IPS-NIHi11 (cell line): ENCODE measurements around the gene SLC25A21.
"Not testable (repeated sequence)": the region's sequence is repeated elsewhere in the genome, so short reads cannot be mapped to it uniquely, and the experiment has no call there.

ENCODE experiments used
- DNase-seq: peaks from one replicate; pipeline ENCODE4 v3.0.0; 2012; ENCODE audit warnings: mixed read lengths, low spot score

The SLC25A21 gene

DNA sequence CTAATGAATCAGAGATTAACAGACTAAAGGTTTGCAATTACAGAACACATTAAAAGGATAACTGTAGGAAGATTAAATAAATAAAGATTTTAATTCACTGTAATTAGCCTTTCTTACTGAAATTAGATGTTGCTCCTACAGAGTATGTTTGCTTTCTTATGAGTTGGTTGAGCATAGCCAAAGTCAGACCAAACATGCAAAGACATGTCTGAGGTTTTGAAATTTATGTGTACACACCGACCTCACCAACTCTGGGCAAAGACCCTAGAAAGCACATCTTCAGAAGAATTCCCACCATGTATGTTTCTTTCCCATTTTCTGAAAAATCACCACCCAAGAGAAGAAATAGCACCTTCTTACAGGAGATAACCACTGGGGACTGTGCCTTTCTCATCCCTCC, 351.5 kb downstream of the SLC25A21 start:
- DNase-seq = no peak

DNA sequence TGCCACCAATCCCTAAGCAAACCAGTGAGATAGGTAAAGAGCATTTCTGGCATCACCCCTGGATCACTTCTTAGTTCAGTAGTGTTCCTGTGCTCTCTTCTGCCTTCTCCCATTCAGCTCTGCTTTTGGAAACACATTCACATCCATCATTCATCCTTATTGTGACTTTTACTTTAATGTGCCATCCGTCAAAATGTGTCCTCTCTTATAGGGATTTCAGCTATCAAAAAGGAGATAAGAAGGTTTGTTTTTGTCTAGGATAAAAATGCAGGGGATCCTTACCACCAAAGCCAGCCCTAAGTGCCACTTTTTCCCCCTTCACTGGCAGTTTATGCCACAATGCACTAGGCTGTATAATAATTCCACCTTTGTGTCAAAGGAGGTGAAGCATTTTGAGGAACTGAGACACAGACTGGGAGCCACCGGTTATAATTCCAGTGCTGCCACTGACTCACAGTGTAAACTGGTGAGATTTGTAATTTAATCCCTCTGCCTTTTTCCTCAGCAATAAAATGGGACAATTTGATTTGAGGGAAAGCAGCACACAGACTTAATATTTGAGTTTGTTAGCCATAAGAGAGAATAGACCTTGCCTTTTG, 352.2 kb downstream of the SLC25A21 start:
- no peak for DNase-seq

- DNase-seq = no peak
These were observed 353.5 kb downstream of the SLC25A21 start for GRCh38 chr14:36818794-36819384.

GRCh38 chr14:36818246-36818645, 354.2 kb downstream of the SLC25A21 start:
- DNase-seq = no peak

GRCh38 chr14:36817071-36817930, 355.1 kb downstream of the SLC25A21 start:
- no peak for DNase-seq

GRCh38 chr14:36816481-36816880, 355.9 kb downstream of the SLC25A21 start:
- no peak for DNase-seq

DNA sequence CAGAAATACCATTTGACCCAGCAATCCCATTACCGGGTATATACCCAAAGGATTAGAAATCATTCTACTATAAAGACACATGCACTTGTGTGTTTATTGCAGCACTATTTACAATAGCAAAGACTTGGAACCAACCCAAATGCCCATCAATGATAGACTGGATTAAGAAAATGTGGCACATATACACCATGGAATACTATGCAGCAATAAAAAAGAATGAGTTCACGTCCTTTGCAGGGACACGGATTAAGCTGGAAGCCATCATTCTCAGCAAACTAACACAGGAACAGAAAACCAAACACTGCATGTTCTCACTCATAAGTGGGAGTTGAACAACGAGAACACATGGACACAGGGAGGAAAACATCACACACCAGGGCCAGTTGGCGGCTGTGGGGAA, 357.6 kb downstream of the SLC25A21 start:
- DNase-seq = not testable (repeated sequence)

GRCh38 chr14:36810209-36810608, 362.2 kb downstream of the SLC25A21 start:
- DNase-seq = no peak

GRCh38 chr14:36807727-36808126, 364.7 kb downstream of the SLC25A21 start:
- DNase-seq = no peak

DNA sequence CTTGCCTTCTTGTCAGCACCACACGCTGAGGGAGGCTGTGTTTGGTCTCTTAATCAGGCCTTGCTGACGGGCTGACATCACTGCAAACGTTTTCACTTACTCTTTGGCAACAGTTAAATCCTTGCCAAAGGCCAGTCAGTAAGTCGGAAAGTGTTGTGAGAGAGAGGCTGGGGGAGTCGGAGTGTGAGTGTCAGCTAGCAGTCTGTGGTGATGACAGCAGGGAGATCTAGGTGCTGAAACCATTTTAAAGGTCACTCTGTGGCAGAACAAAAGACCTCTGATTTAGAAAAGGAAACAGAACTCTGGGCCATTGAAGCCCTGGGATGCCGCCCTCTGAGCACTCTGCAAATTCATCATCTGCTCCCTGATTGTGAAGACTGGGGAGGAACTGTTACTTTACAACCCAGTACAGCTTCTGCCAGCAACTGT, 367.3 kb downstream of the SLC25A21 start:
- peak; percentile 17 for DNase-seq

DNA sequence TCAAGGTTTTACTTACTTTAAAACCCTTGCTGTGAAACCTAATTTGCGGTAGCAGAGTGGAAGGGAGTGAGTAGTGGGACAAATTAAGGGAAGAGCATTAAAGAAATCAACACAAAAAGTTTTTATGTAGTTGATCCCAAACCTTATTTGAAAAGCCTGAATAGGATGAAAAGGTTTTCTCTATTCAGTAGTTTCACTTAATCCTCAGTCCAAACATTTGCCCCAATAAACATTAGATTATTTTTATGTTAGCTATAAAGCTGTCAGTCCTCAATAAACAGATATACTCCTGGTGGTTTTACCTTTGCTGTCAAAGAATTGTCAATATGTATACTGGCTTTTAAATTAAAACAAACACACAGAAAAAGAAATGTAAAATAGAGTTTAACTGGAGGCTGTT, 374.8 kb downstream of the SLC25A21 start:
- no peak for DNase-seq

DNA sequence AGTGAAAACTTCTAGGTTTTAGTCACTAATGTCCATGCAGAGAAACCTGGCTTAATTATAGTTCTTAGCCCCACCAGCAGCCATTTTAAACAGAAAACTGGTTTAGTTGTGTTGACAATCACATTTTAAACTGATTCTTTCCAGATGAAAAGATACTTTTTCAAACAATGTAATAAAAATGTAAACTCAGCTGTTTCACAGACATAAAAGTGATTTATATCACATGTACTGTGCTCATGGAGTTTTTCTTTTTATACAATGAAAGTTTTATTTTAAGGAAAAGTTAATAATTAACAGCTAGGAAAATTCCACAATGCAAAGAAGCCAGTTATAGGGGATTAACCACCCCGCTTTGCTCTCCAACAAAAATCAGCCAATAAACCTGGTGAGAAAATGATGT, 381.0 kb downstream of the SLC25A21 start:
- no peak for DNase-seq

DNA sequence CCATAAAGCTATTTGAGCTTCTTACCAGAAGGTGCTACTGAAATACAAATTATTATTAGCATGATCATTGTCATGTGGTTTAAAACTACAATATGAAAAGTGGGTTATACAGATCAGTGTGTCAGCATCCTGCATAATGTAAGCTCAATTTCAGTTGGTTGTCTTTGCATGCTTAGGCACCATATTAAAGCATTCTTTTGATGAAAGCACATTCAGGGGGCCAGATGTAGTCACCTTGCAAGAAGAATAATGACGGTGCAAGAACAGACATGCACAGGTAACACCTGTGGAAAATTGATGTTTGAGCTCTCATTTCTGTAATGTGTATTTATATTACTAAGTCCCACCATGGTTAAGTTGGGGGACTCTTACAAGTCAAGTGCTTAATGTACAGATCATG, 386.9 kb downstream of the SLC25A21 start:
- no peak for DNase-seq

GRCh38 chr14:36784541-36784940, 387.9 kb downstream of the SLC25A21 start:
- no peak for DNase-seq

DNA sequence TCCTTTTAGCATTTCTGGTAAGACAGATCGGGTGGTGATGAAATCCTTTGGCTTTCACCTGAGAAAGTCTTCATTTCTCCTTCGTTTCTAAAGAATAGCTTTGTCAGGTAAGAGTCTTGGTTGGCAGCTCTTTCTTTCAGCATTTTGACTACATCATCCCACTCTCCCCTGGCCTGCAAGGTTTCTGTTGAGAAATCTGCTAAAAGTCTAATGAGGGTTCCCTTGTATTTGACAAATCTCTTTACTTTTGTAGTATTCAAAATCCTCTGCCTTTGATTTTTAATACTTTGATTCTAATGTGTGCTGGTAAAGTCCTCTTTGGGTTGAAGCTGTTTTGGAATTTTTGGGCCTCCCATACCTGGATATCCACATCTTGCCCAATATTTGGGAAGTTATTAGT, 390.5 kb downstream of the SLC25A21 start:
- no peak for DNase-seq

DNA sequence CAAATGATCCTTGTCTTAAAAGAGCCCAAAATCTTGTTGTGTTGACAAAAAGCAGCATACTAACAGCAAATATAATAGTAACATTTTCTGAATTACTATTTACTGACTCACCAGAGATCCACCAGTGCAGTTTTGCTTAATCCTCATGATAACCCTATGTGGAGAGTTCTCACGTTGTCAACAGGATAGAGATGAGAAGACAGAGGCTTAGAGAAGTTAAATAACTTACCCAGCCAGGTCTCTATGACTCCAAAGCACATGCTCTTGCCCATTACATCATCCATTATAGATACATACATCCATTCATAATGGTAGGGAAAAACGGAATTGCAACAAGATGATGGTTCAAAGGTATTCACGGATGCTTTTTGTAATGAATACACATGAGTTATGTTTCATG, 398.8 kb downstream of the SLC25A21 start:
- no peak for DNase-seq

- peak; percentile 18 for DNase-seq
These were observed 399.3 kb downstream of the SLC25A21 start for GRCh38 chr14:36773136-36773540.

GRCh38 chr14:36771028-36771640, 401.3 kb downstream of the SLC25A21 start:
- no peak for DNase-seq

DNA sequence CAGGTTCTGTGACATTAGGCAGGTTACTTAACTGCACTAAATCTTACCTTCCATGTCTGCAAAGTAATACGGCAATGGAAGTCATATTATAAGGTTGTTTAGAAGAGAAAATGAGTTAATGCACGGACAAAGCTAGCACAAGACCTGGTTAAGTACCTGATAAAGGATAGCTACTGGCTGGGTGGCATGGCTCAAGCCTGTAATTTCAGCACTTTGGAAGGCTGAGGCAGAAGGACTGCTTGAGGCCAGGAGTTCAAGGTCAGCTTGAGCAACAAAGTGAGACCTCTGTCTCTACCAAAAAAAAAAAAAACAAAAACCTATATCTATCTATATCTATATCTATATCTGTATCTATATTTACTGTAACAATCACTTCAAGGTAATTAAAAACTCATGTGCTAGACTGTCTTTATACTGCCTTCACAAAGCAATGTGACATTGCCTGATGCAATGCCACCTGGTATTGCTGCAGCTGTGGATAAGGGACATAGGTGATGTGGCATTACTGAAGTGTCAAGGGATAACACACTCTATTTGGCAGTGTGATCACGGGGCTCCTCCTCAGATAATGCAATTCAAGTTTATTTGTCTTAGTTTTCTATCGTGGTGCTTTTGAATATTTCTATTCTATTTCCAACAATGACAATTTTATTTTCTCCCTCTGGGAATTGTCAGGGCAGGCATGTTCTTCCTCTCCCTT, 403.6 kb downstream of the SLC25A21 start:
- no peak for DNase-seq

DNA sequence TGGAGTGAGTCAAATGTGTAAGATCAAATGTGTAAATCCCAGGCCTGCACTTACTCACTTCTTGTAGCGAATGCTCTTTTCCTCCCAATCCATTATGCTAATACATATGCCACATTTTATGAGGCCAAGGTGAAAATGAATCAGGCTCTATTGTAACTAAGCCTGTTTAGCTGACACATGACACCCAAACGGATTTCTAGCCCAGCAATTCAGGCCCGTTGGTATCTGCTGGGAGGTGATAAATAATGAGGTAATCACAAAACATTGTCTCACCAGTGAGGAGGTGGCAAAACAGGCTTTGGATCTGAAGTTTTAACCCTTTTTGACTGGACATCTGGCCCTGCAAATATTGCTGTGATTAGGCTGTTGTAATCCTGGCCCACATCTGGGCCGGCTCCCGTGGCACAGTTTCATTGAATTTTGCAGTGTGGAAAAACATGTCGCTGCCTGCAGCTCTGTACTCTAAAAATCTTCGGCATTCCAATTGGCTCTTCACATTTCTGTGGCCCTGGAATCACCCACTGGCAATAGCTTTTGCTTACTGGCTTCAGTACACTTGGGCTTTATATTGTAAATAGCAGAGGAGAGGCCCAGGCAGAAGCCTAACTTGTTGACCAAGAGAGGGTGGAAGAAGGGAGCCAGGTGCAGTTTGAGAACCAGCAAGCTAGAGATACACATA, 404.7 kb downstream of the SLC25A21 start:
- DNase-seq = peak; percentile 42

- DNase-seq = no peak
These were observed 405.4 kb downstream of the SLC25A21 start for GRCh38 chr14:36766974-36767373.
